K562 treated with DMSO at 1 percent for 24 hours (cell line): ENCODE results near the gene NFE2L2. TPM values are rescaled to one million over a fixed set of nuclear protein-coding genes. Genes with fewer than 3 reads are reported as not detected.

Experiments used
- total RNA-seq: library from RNA; unstranded; fragments of 300-600 nt; gene quantifications from 2 replicates; pipeline ENCODE4 v1.2.3, GENCODE V29; 2022; ENCODE audit warnings: low read depth; ENCODE audit not compliant: insufficient read depth

Gene NFE2L2
- total RNA-seq: 46.4 and 50.1 TPM in 2 replicates

GRCh38 chr2:177264693-177265587 is at the start of gene NFE2L2:
Gene NFE2L2, minus strand, starts transcription at chr2:177264727. Its CDS starts 151 bp downstream, at chr2:177264576.

GRCh38 chr2:177212106-177212890 is 52.2 kb downstream of the NFE2L2 start, which contains the start of gene HNRNPA3:
Gene HNRNPA3, plus strand, starts transcription at chr2:177212794. Its CDS starts 6 bp downstream, at chr2:177212800.

Other genes with a start within 250 kb of the NFE2L2 start
- gene HNRNPA3, start 51.9 kb downstream of the NFE2L2 start, total RNA-seq: 141 and 174 TPM in 2 replicates
- gene AGPS, start 128.0 kb upstream of the NFE2L2 start, total RNA-seq: 28.7 and 31.5 TPM in 2 replicates